ENCODE measurements around the gene OR13C2. TPM values are rescaled to one million over a fixed set of nuclear protein-coding genes. Genes with fewer than 3 reads are reported as not detected.

OR13C2 gene
- total RNA-seq, 1 donor from 2014 or later: not detected

DNA sequence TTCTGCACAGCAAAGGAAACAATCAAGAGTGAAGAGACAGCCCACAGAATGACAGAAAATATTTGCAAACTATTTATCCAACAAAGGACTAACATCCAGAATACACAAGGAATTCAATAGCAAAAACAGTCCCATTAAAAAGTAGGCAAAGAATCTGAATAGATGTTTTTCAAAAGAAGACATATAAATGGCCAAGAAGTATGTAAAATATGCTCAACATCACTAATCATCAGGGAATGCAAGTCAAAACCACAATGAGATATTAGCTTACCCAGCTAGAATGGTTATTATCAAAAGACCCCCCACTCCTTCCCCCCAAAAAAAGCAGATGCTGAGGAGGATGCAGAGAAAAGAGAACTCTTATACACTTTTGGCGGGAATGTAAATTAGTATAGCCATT is 49.9 kb downstream of the OR13C2 start:
- no peak for DNase-seq (ENCODE audit: low spot score)
- H3K9me3 Mint-ChIP-seq (ENCODE audit: unreplicated experiment): no peaks in the 10 kb centered on the region

More for the DNA sequence above, 49.9 kb downstream of the OR13C2 start:
- Mint-ChIP-seq H3K27me3 (ENCODE audit: unreplicated experiment) (peaks cover 2% of the 10 kb centered on the region), H3K36me3 (ENCODE audit: low read depth, unreplicated experiment) (no peaks in the 10 kb centered on the region), H3K4me1 (ENCODE audit: unreplicated experiment) (no peaks in the 10 kb centered on the region), H3K4me3 (ENCODE audit: unreplicated experiment) (no peak overlapping the region), H3K27ac (ENCODE audit: unreplicated experiment) (no peak overlapping the region)
- TF ChIP-seq, protein P1, sequence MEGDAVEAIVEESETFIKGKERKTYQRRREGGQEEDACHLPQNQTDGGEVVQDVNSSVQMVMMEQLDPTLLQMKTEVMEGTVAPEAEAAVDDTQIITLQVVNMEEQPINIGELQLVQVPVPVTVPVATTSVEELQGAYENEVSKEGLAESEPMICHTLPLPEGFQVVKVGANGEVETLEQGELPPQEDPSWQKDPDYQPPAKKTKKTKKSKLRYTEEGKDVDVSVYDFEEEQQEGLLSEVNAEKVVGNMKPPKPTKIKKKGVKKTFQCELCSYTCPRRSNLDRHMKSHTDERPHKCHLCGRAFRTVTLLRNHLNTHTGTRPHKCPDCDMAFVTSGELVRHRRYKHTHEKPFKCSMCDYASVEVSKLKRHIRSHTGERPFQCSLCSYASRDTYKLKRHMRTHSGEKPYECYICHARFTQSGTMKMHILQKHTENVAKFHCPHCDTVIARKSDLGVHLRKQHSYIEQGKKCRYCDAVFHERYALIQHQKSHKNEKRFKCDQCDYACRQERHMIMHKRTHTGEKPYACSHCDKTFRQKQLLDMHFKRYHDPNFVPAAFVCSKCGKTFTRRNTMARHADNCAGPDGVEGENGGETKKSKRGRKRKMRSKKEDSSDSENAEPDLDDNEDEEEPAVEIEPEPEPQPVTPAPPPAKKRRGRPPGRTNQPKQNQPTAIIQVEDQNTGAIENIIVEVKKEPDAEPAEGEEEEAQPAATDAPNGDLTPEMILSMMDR (IDR thresholded peaks at IDR 0.05; ENCODE audit: unreplicated experiment): no peak

Other genes starting within 250 kb of the OR13C2 start
- not detected for gene OR13F1, start 101.4 kb downstream of the OR13C2 start, total RNA-seq (ENCODE audit: unreplicated experiment)
- not detected for gene OR13C4, start 78.4 kb downstream of the OR13C2 start, total RNA-seq (ENCODE audit: unreplicated experiment)
- gene OR13C3, start 68.8 kb downstream of the OR13C2 start, total RNA-seq (ENCODE audit: unreplicated experiment): not detected
- gene OR13C8, start 36.5 kb downstream of the OR13C2 start, total RNA-seq (ENCODE audit: unreplicated experiment): not detected
- gene OR13C5, start 6.2 kb downstream of the OR13C2 start, total RNA-seq (ENCODE audit: unreplicated experiment): not detected
- gene OR13C9, start 12.6 kb upstream of the OR13C2 start, total RNA-seq (ENCODE audit: unreplicated experiment): not detected
- gene OR13D1, start 88.9 kb upstream of the OR13C2 start, total RNA-seq (ENCODE audit: unreplicated experiment): not detected
- gene NIPSNAP3A, start 142.1 kb upstream of the OR13C2 start, total RNA-seq (ENCODE audit: unreplicated experiment): 25.1 TPM
- 2.3 TPM for gene NIPSNAP3B, start 158.5 kb upstream of the OR13C2 start, total RNA-seq (ENCODE audit: unreplicated experiment)